ENCODE data around the gene AKAP13.

AKAP13 gene

GRCh38 chr15:85749261-85750151 lies 369.1 kb downstream of the AKAP13 start:
- no peak for DNase-seq

- DNase-seq: no peak
Measured at GRCh38 chr15:85750319-85751290, 370.2 kb downstream of the AKAP13 start.

- no peak for DNase-seq
Measured at GRCh38 chr15:85751291-85752123, 371.1 kb downstream of the AKAP13 start.

GRCh38 chr15:85752124-85752475 lies 371.7 kb downstream of the AKAP13 start:
- DNase-seq: no peak

GRCh38 chr15:85752491-85752961 lies 372.1 kb downstream of the AKAP13 start:
- no peak for DNase-seq

GRCh38 chr15:85753261-85753660 lies 372.9 kb downstream of the AKAP13 start:
- DNase-seq: no peak

GRCh38 chr15:85753791-85754452 lies 373.5 kb downstream of the AKAP13 start:
- DNase-seq: no peak

- DNase-seq: no peak
Measured at GRCh38 chr15:85754989-85755388, 374.6 kb downstream of the AKAP13 start.

GRCh38 chr15:85755471-85755870 lies 375.1 kb downstream of the AKAP13 start:
- DNase-seq: no peak

GRCh38 chr15:85755942-85756341 lies 375.5 kb downstream of the AKAP13 start:
- DNase-seq: no peak

GRCh38 chr15:85756411-85757072 lies 376.1 kb downstream of the AKAP13 start:
- DNase-seq: no peak

- no peak for DNase-seq
Measured at GRCh38 chr15:85757073-85757938, 376.9 kb downstream of the AKAP13 start.

- DNase-seq: no peak
Measured at GRCh38 chr15:85757939-85758654, 377.7 kb downstream of the AKAP13 start.

- no peak for DNase-seq
Measured at GRCh38 chr15:85758655-85758978, 378.2 kb downstream of the AKAP13 start.

- DNase-seq: no peak
Measured at GRCh38 chr15:85759376-85759775, 379.0 kb downstream of the AKAP13 start.

GRCh38 chr15:85760049-85760448 lies 379.6 kb downstream of the AKAP13 start:
- DNase-seq: no peak

GRCh38 chr15:85760531-85761371 lies 380.3 kb downstream of the AKAP13 start:
- no peak for DNase-seq

- no peak for DNase-seq
Measured at GRCh38 chr15:85761635-85762034, 381.2 kb downstream of the AKAP13 start.

All from NCI-H82 (cell line).